Measurements from ENCODE around the gene PWP2.
"Not testable (repeated sequence)": the region's sequence is repeated elsewhere in the genome, so short reads cannot be mapped to it uniquely, and the experiment has no call there.

PWP2 gene

DNA sequence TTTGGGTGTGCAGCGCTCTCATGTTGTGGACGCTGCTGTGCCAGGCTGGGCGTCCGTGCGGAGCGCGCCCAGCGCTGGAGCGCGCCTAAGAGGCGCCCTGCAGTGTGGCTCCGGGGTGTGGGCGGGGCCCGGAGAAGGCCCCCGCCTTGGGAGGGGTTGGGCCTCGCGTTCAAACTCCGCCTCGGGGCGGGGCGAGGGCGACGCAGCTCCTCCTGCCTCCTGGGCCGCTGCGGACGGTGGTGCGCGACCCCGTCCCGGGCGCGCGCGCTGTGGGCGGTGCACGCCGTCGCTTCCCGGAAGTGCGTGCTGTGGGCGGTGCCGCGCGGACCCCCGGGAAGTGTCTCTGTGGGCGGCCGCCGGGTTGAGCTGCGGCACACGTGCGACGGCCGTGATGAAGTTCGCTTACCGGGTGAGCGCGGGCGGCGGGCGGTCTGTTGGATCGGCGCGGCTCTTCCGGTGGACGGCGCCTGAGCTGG, at the start of gene PWP2:
PWP2 (plus strand) TSS at position 374 of the 476 bp plus-strand sequence; CDS start at position 392, 18 bp downstream.
- not testable (repeated sequence) for DNase-seq (ENCODE audit: low spot score)

- no peak for DNase-seq (ENCODE audit: low spot score)
Measured at GRCh38 chr21:44057960-44058651, 49.1 kb upstream of the PWP2 start.

- DNase-seq (ENCODE audit: low spot score), result no peak
Measured at GRCh38 chr21:44058652-44058964, 48.6 kb upstream of the PWP2 start.

DNA sequence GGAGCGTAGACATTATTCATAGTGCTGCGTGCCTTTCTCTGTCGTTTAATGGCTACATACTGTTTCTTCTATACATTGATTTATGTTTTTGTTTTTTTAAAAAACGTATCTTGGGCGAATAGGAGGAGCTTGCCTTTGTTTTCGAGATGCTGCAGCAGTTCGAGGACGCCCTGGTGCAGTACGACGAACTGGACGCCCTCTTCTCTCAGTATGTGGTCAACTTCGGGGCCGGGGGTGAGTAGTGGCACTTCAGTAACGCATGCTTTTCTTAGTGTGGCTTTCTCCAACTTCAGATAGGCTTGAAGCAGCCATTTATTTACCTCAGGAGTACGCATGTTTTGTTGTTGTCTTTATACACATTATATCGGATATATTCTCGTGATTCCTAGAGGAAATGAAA, 48.2 kb upstream of the PWP2 start:
- no peak for DNase-seq (ENCODE audit: low spot score)

DNA sequence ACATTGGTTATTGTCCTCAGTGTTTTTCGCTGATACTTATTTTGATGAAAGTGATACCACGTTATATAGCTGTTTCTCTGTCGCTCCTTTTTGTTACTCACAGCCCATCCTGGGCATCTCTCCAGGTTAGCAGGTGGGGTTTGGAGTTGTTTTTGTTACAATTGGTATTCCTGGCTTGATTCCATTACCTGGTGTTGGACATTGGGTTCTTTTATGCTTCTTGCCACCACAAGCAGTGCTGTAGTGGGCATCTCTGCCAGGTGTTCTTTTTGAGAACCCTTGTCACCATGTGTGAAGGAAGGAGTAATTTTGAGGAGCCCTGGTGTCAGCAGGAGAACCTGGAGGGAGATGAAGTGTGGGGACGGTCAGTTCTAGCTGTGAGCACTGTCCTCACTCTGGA, 47.5 kb upstream of the PWP2 start:
- no peak for DNase-seq (ENCODE audit: low spot score)

DNA sequence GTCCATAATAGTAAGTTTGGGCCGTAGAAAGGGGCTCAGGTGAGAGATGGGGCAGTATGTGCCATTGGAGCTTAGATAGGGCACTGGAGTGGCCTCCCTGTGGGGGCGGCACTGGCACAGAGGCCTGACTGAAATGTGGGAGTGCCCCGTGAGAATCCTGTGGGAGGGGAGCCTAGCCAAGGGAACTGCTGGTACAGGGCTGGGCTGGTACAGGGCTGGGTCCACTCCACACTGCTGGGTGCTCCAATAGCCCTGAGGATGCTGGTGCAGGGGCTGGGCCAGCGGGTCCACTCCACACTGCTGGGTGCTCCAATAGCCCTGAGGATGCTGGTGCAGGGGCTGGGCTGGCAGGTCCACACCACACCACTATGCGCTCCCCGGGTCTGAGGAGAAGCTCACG, 44.8 kb upstream of the PWP2 start:
- no peak for DNase-seq (ENCODE audit: low spot score)

DNA sequence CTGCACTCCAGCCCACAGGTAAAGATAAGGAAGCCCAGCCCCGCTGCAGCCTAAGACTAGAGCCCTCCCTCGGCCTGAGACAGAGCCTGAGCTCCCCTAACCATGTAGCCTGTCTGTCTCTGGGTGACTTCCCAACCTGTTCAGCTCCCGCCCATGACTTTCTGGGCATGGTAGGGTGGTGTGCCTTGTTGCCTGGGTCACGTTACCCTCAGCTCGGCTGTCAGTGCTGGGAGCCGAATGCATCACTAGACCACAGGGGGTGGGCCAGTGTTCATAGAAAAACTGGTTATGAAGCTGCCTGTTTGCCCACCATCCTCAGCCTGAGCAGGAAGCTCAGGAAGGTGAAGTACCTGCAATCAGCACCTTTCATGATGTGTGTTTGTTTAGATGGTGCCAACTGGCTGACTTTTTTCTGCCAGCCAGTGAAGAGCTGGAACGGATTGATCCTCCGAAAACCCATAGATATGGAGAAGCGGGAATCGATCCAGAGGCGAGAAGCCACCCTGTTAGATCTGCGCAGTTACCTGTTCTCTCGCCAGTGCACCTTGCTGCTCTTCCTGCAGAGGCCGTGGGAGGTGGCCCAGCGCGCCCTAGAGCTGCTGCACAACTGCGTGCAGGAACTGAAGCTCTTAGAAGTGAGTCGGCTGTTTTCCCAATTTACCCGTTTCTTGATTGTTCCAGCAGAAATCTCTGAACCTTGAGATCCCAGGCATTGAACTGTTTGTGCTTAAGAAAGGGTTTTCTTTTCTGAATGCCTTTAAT, 43.9 kb upstream of the PWP2 start:
- DNase-seq (ENCODE audit: low spot score), result no peak

GRCh38 chr21:44064852-44065403, 42.3 kb upstream of the PWP2 start:
- no peak for DNase-seq (ENCODE audit: low spot score)

DNA sequence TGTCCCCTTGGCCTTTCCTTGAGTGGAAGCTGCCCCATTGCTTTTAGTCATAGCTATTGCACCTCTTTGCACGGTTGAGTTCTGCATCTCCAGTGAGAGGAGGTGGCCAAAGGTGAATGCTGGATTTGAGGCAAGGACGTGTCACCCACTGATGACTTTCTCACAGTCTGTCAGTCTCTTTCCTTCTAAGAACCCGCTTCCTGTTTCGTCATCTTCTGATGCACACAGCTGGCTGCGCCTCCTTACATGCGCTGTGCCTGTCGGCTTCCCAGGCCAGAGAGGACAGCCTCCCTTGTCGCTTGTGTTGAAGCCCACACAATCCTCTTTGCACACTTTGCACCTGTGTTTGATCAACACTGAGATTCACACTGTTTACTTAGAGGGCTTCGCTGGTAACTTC, 41.8 kb upstream of the PWP2 start:
- DNase-seq (ENCODE audit: low spot score), result no peak

GRCh38 chr21:44066116-44066515, 41.1 kb upstream of the PWP2 start:
- no peak for DNase-seq (ENCODE audit: low spot score)

GRCh38 chr21:44067011-44067839, 40.0 kb upstream of the PWP2 start:
- DNase-seq (ENCODE audit: low spot score), result no peak

DNA sequence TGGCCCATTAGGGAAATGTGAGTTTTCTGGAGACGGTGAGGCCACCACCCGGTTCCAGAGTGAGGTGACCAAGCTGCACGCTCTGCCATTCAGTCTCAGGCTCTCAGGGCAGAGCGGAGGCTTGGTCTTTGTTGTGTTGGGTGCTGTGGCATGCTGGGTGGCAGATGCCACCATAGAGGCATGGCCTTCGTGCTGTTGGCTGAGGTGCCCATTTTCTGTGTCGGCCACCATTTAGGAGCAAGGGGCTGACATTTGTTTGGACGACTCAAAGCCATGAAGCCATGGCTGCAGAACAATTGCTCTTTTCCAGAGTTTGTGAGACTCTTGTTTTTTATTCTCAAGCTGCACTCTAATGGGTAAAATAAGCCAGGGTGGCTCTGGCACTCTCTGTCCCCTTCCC, 36.8 kb upstream of the PWP2 start:
- no peak for DNase-seq (ENCODE audit: low spot score)

DNA sequence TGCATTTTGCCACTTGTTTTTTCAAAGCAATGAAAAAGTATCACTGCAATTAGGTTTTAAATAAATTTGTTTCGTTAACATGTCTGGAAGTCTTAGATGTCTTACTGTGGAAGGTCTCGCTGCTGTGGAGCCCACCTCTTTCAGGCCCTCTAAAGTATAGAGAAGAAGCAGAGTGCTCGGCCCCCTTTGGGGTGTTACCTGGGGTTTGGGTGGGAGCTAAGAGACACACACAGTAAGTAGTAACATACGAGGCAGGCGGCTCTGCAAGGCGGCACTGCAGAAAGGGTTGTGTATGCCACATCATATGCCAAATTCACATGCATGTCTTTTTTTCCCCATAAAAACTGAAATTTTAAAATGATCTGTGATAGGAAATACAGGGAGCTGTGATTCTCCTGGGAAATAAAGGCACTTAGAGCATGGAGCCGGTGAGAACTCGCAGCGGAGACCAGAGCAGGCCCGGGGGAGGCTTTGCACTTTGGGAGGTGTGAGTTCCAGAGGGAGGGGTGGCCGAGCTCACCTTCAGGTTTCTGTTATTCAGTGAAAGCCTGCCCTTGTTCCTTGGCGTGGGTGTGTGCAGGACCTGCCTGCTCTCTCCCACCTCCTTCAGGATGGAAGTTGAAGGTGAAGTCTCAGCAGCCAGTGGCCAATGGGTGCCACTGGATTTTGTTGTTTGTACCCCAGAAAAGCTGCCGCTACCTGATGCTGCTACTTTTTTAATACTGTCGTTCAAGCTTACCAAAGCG, 35.7 kb upstream of the PWP2 start:
- no peak for DNase-seq (ENCODE audit: low spot score)

DNA sequence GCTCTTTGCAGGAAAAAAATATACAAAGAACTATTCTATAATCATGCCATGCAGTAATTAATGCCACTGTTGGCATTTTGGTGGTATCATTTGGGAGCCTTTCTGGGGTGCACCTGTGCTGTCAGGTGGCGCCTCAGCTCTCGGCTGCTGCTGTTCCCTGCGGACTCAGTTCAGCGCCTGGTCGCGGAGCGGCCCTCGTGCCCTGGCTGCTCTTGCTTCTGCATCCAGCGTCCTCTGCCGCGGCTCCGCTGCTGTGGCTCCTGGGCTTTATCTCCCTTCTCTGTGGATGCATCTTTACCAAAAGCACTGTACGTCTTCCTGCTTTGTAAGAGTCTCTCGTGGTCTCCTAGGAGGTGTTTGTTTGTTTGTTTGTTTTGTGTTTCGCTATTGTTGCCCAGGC, 35.1 kb upstream of the PWP2 start:
- no peak for DNase-seq (ENCODE audit: low spot score)

DNA sequence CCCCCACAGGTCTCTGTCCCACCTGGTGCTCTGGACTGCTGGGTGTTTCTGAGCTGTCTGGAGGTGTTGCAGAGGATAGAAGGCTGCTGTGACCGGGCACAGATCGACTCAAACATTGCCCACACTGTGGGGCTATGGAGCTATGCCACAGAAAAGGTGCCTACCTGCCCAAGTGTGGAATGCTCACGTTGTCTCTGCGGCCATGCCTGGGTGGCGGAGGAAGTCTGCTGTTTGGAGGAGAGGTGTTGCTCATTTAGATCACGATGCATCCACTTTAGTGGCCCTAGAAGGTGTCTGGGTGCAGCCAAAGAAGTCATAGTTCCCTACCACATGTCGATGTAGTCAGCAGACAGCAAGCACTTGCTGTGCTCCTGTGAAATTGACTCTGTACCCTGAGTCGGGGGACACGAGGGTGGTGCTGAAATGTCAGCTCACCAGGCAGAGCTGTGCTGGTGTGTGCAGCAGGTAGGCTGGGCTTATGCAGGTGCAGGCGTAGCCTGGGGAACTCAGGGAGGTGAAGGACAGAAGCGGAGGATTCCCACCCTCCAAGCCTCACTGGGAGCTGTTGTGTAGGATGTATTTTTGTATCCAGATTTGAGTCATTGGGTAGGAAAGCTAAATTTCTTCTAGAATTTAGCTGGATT, 32.8 kb upstream of the PWP2 start:
- DNase-seq (ENCODE audit: low spot score), result no peak

- DNase-seq (ENCODE audit: low spot score), result no peak
Measured at GRCh38 chr21:44076316-44076715, 30.9 kb upstream of the PWP2 start.

- no peak for DNase-seq (ENCODE audit: low spot score)
Measured at GRCh38 chr21:44078411-44078981, 28.7 kb upstream of the PWP2 start.

GRCh38 chr21:44079446-44079845, 27.8 kb upstream of the PWP2 start:
- DNase-seq (ENCODE audit: low spot score), result no peak

- no peak for DNase-seq (ENCODE audit: low spot score)
Measured at GRCh38 chr21:44079846-44080245, 27.4 kb upstream of the PWP2 start.

DNA sequence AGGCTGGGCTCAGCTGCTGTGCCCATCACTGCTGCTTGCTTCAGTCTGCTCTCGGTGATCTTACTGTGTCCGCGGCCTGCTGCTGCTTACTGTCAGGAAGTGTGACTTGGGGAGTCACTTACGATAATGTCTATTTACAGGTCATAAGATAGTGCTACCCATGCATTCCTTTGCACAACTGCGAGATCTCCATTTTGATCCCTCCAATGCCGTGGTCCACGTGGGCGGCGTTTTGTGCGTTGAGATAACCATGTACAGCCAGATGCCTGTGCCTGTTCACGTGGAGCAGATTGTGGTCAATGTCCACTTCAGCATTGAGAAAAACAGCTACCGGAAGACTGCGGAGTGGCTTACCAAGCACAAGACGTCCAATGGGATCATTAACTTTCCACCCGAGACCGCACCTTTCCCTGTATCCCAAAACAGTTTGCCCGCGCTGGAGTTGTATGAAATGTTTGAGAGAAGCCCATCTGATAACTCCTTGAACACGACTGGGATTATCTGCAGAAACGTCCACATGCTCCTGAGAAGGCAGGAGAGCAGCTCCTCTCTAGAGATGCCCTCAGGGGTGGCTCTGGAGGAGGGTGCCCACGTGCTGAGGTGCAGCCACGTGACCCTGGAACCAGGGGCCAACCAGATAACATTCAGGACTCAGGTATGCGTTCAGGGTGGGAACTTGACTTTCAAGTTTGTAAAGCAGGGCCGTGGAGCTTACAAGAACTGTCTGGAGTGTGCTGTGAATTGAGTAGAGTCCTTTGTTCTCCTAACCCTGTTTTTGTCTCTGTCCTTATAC, 24.4 kb upstream of the PWP2 start:
- no peak for DNase-seq (ENCODE audit: low spot score)

Measured in AG20443 (cell line).